K562 (cell line): ENCODE measurements around the gene PRKAA1. TPM values are rescaled to one million over a fixed set of nuclear protein-coding genes. Genes with fewer than 3 reads are reported as not detected.

Experiments used
- AFF4 ChIP-seq: sonication (generic); formaldehyde crosslinking; IDR thresholded peaks from 2 replicates; pipeline ENCODE4 v1.8.0; 2023; ENCODE audit warnings: mild to moderate bottlenecking, missing genetic modification reagents
- CAMTA2 ChIP-seq: fragments of 250-450 bp; sonication (Bioruptor Pico); conservative IDR thresholded peaks from 2 replicates; pipeline ENCODE4 v1.5.1; 2022
- ETV6 ChIP-seq, 3 experiments: fragments of 150-350 bp in 1 of 3; sonication (generic) in 1 of 3; formaldehyde crosslinking in 1 of 3; IDR thresholded peaks; 2 replicates each; pipeline versions ENCODE4 v1.6.1 to v1.8.0; 2014 to 2022; ENCODE audit warnings: borderline replicate concordance in 2 of 3, low read depth in 2 of 3, antibody characterized with exemption in 1 of 3, low read length in 1 of 3, mild to moderate bottlenecking in 1 of 3, missing genetic modification reagents in 1 of 3
- ILK ChIP-seq: fragments of 450-650 bp; IDR thresholded peaks from 2 replicates; pipeline ENCODE4 v1.6.1; 2016; ENCODE audit warnings: missing genetic modification characterization, low read depth, mild to moderate bottlenecking, missing compliant biosample characterization, moderate library complexity, borderline replicate concordance
- JUN ChIP-seq, 2 experiments: sonication (generic) in 1 of 2; formaldehyde crosslinking in 1 of 2; IDR thresholded peaks; 2 replicates each; pipeline versions ENCODE4 v1.6.1 to v1.8.0; 2012 to 2022; ENCODE audit warnings: borderline replicate concordance in 2 of 2, mild to moderate bottlenecking in 2 of 2, improper control_type of control experiment in 1 of 2, low read depth in 1 of 2, low read length in 1 of 2, missing genetic modification reagents in 1 of 2
- NCOA6 ChIP-seq: fragments of 450-650 bp; IDR thresholded peaks from 2 replicates; pipeline ENCODE4 v1.6.1; 2017; ENCODE audit warnings: mild to moderate bottlenecking
- PBX2 ChIP-seq, 2 experiments: IDR thresholded peaks in 1 of 2; conservative IDR thresholded peaks in 1 of 2; 2 replicates each; pipeline ENCODE4 v1.6.1; 2016; ENCODE audit warnings: low read depth in 2 of 2, mild to moderate bottlenecking in 1 of 2, missing compliant biosample characterization in 1 of 2, missing genetic modification characterization in 1 of 2, moderate library complexity in 1 of 2
- TCF15 ChIP-seq: fragments of 250-450 bp; sonication (Bioruptor Pico); IDR thresholded peaks from 2 replicates; pipeline ENCODE4 v1.8.0; 2022; ENCODE audit warnings: moderate library complexity, mild to moderate bottlenecking, inconsistent platforms
- TEAD4 ChIP-seq, 2 experiments: sonication (generic) in 1 of 2; formaldehyde crosslinking in 1 of 2; IDR thresholded peaks; 2 replicates each; pipeline versions ENCODE4 v1.6.1 to v1.8.0; 2012 to 2022; ENCODE audit warnings: borderline replicate concordance in 1 of 2, inconsistent platforms in 1 of 2, low read length in 1 of 2, mild to moderate bottlenecking in 1 of 2, missing genetic modification reagents in 1 of 2
- USF2 ChIP-seq: sonication (generic); formaldehyde crosslinking; IDR thresholded peaks from 2 replicates; pipeline ENCODE4 v1.5.0; 2020; ENCODE audit warnings: missing genetic modification reagents
- ZNF12 ChIP-seq: sonication (generic); formaldehyde crosslinking; IDR thresholded peaks from 2 replicates; pipeline ENCODE4 v1.4.0; 2020; ENCODE audit warnings: mild to moderate bottlenecking, missing genetic modification reagents
- ZNF232 ChIP-seq: sonication (generic); formaldehyde crosslinking; IDR thresholded peaks from 2 replicates; pipeline ENCODE4 v1.8.0; 2022; ENCODE audit warnings: mild to moderate bottlenecking, missing genetic modification reagents
- ZNF280B ChIP-seq: fragments of 250-450 bp; sonication (Bioruptor Pico); IDR thresholded peaks from 2 replicates; pipeline ENCODE4 v1.5.1; 2021; ENCODE audit warnings: mild to moderate bottlenecking
- ZNF589 ChIP-seq: fragments of 200-800 bp; sonication (Bioruptor generic); IDR thresholded peaks from 2 replicates; pipeline ENCODE4 v1.6.1; 2016; ENCODE audit warnings: low read depth, missing genetic modification characterization, missing compliant biosample characterization
- polyA plus RNA-seq, 8 experiments: library from polyadenylated mRNA; depleted of rRNA in 4 of 8; stranded (reverse) in 5 of 8; unstranded in 3 of 8; fragments of >200 nt; fragmentation: Nextera tagmentation in 2 of 8; fragmentation: Illumina TruSeq in 1 of 8; extraction: Ambion mirVana in 2 of 8; extraction: Trizol in 1 of 8; gene quantifications; 2 replicates each; pipeline versions ENCODE4 v1.2.1 to v1.2.3, GENCODE V29; 2011 to 2014; ENCODE audit warnings: inconsistent platforms in 1 of 8, missing spikeins in 1 of 8
- total RNA-seq, 7 experiments: library from RNA; depleted of rRNA in 6 of 7; stranded (reverse); fragments of >200 nt in 6 of 7; fragmentation: Illumina TruSeq in 2 of 7; extraction: Trizol in 2 of 7; gene quantifications; 2 replicates each; pipeline versions ENCODE4 v1.2.1 to v1.2.3, GENCODE V29; 2011 to 2021; ENCODE audit warnings: low replicate concordance in 1 of 7

Gene PRKAA1
- total and polyA plus RNA-seq, 9 of the 15 experiments (the other 6 are each of a cell fraction or from before 2014, with no cell fraction given), result 24.5 to 84.0 (median 51.4) TPM

GRCh38 chr5:40801771-40802562 is 3.8 kb upstream of the PRKAA1 start (continued):
- no peak for TF ChIP-seq ZNF280B (CRISPR knock-in tag)
- no peak for TF ChIP-seq TCF15 (CRISPR knock-in tag)
- 0 out of 2 replicates have a peak, but pooled peaks have one; percentile 49 for TF ChIP-seq AFF4
- TF ChIP-seq ZNF589, result peak; percentile 60; the same call in 1 of the 2 replicates
- TF ChIP-seq PBX2 (CRISPR knock-in tag; IDR thresholded peaks at IDR 0.05; ENCODE audit: low read depth), result no peak
- TF ChIP-seq PBX2 (tag; conservative IDR thresholded peaks at IDR 0.05; ENCODE audit: low read depth), result no peak
- no peak for TF ChIP-seq ZNF232 (CRISPR knock-in tag)
- no peak for TF ChIP-seq CAMTA2 (CRISPR knock-in tag)
- TF ChIP-seq TEAD4 (IDR thresholded peaks at IDR 0.05; ENCODE audit: low read length), result peak; percentile 93
- no peak for TF ChIP-seq TEAD4 (CRISPR knock-in tag; IDR thresholded peaks at IDR 0.05; ENCODE audit: borderline replicate concordance)
- TF ChIP-seq ETV6 (IDR thresholded peaks at IDR 0.05; ENCODE audit: borderline replicate concordance in 1 of 2, low read depth in 2 of 2, low read length in 1 of 2), result peak in 1 of 2 experiments; percentile 59; a peak in 1 of 4 replicates
- no peak for TF ChIP-seq ETV6 (CRISPR knock-in tag; IDR thresholded peaks at IDR 0.05; ENCODE audit: borderline replicate concordance)
- no peak for TF ChIP-seq USF2
- TF ChIP-seq ZNF12, result no peak
- TF ChIP-seq NCOA6, result peak; percentile 75
- peak; percentile 69; the same call in 1 of the 2 replicates for TF ChIP-seq JUN (IDR thresholded peaks at IDR 0.05; ENCODE audit: borderline replicate concordance, low read depth, low read length)
- TF ChIP-seq JUN (CRISPR knock-in tag; IDR thresholded peaks at IDR 0.05; ENCODE audit: borderline replicate concordance), result no peak
- TF ChIP-seq ILK (tag), result no peak
